GM12865 (cell line): ENCODE results near the gene PDE6B.

ENCODE experiments used
- DNase-seq: peaks from one replicate; pipeline ENCODE4 v3.0.0; 2010; ENCODE audit warnings: low read depth
- H3K4me3 ChIP-seq: 2 replicates; pipeline ENCODE4 v1.5.1; 2011; ENCODE audit warnings: mild to moderate bottlenecking, low read depth, low read length, control low read depth
- CTCF ChIP-seq: IDR thresholded peaks from 2 replicates; pipeline ENCODE4 v1.5.1; 2011; ENCODE audit warnings: low read length, control low read depth, low read depth, inconsistent platforms; ENCODE audit not compliant: insufficient read depth; ENCODE audit errors: missing control alignments

PDE6B gene

GRCh38 chr4:650461-650860 is 25.1 kb downstream of the PDE6B start:
- DNase-seq = no peak
- no peak overlapping the region for H3K4me3 ChIP-seq
- no peak for TF ChIP-seq CTCF

GRCh38 chr4:650951-651883 is 25.8 kb downstream of the PDE6B start:
- no peak for DNase-seq
- no peak overlapping the region for H3K4me3 ChIP-seq
- TF ChIP-seq CTCF = no peak

GRCh38 chr4:651884-652642 is 26.7 kb downstream of the PDE6B start:
- no peak overlapping the region for H3K4me3 ChIP-seq
- DNase-seq = no peak
- no peak for TF ChIP-seq CTCF

GRCh38 chr4:653080-653821 is 27.9 kb downstream of the PDE6B start:
- H3K4me3 ChIP-seq = no peak overlapping the region
- DNase-seq = no peak
- no peak for TF ChIP-seq CTCF

GRCh38 chr4:653831-654502 is 28.6 kb downstream of the PDE6B start:
- TF ChIP-seq CTCF = no peak
- DNase-seq = no peak
- H3K4me3 ChIP-seq = no peak overlapping the region

- DNase-seq = no peak
- TF ChIP-seq CTCF = no peak
- no peak overlapping the region for H3K4me3 ChIP-seq
These were observed 29.1 kb downstream of the PDE6B start for GRCh38 chr4:654503-654845.
